Measurements from ENCODE around the gene RAPGEF1. TPM values are rescaled to one million over a fixed set of nuclear protein-coding genes. Genes with fewer than 3 reads are reported as not detected.

Gene RAPGEF1
- total and polyA plus RNA-seq, 2 donors (not counting 1 experiment from before 2014, with no cell fraction given), result 33.3 to 42.8 TPM

GRCh38 chr9:131719262-131719908 is 20.5 kb downstream of the RAPGEF1 start:
- Histone ChIP-seq H3K79me2 (ENCODE audit: control insufficient read depth, insufficient read depth, low read length) (peaks cover 30% of the 10 kb centered on the region), H3K27me3 (ENCODE audit: control insufficient read depth, insufficient read depth, low read length) (no peaks in the 10 kb centered on the region), H4K20me1 (ENCODE audit: control insufficient read depth, extremely low read depth, insufficient read depth, low read length) (no peaks in the 10 kb centered on the region), H2AFZ (ENCODE audit: low read length) (no peak overlapping the region), H3K36me3 (ENCODE audit: control insufficient read depth, insufficient read depth, low read length) (peaks cover 2% of the 10 kb centered on the region), H3K9ac (ENCODE audit: insufficient read depth, low read length) (no peak overlapping the region), H3K4me1 (ENCODE audit: control insufficient read depth, extremely low read depth, insufficient read depth, low read length) (peaks cover 7% of the 10 kb centered on the region), H3K27ac (ENCODE audit: insufficient read depth, low read length) (no peak overlapping the region), H3K4me2 (ENCODE audit: extremely low read depth, insufficient read depth, low read length) (no peak overlapping the region), H3K9me3 (ENCODE audit: control insufficient read depth, insufficient read depth, low read depth, low read length) (no peaks in the 10 kb centered on the region), H3K4me3 (replicated peaks in 1 of 4; ENCODE audit: control extremely low read depth in 1 of 4, insufficient read depth in 1 of 4, low read depth in 3 of 4, low read length in 4 of 4) (no peak overlapping the region)
- TF ChIP-seq CTCF (conservative IDR thresholded peaks at IDR 0.05 in 1 of 2, IDR thresholded peaks at IDR 0.05 in 1 of 2; ENCODE audit: low read depth in 1 of 2, low read length in 2 of 2), result no peak
- TF ChIP-seq EZH2 (IDR thresholded peaks at IDR 0.05; ENCODE audit: low read length, missing control alignments), result no peak
- peak in 1 of 2 donors; percentile 21 for DNase-seq (ENCODE audit: low read depth in 2 of 2)

GRCh38 chr9:131717719-131718460 is 22.0 kb downstream of the RAPGEF1 start:
- Histone ChIP-seq H3K27ac (ENCODE audit: insufficient read depth, low read length) (no peak overlapping the region), H3K36me3 (ENCODE audit: control insufficient read depth, insufficient read depth, low read length) (peaks cover 2% of the 10 kb centered on the region), H3K9me3 (ENCODE audit: control insufficient read depth, insufficient read depth, low read depth, low read length) (no peaks in the 10 kb centered on the region), H3K9ac (ENCODE audit: insufficient read depth, low read length) (no peak overlapping the region), H3K27me3 (ENCODE audit: control insufficient read depth, insufficient read depth, low read length) (no peaks in the 10 kb centered on the region), H3K79me2 (ENCODE audit: control insufficient read depth, insufficient read depth, low read length) (peaks cover 31% of the 10 kb centered on the region), H3K4me1 (ENCODE audit: control insufficient read depth, extremely low read depth, insufficient read depth, low read length) (peaks cover 13% of the 10 kb centered on the region), H3K4me3 (replicated peaks in 1 of 4; ENCODE audit: control extremely low read depth in 1 of 4, insufficient read depth in 1 of 4, low read depth in 3 of 4, low read length in 4 of 4) (no peak overlapping the region), H3K4me2 (ENCODE audit: extremely low read depth, insufficient read depth, low read length) (no peak overlapping the region), H4K20me1 (ENCODE audit: control insufficient read depth, extremely low read depth, insufficient read depth, low read length) (no peaks in the 10 kb centered on the region), H2AFZ (ENCODE audit: low read length) (no peak overlapping the region)
- no peak for TF ChIP-seq CTCF (conservative IDR thresholded peaks at IDR 0.05 in 1 of 2, IDR thresholded peaks at IDR 0.05 in 1 of 2; ENCODE audit: low read depth in 1 of 2, low read length in 2 of 2)
- TF ChIP-seq EZH2 (IDR thresholded peaks at IDR 0.05; ENCODE audit: low read length, missing control alignments), result no peak
- no peak for DNase-seq (ENCODE audit: low read depth in 2 of 2)

GRCh38 chr9:131715906-131716305 is 24.0 kb downstream of the RAPGEF1 start:
- Histone ChIP-seq H3K4me1 (ENCODE audit: control insufficient read depth, extremely low read depth, insufficient read depth, low read length) (peaks cover 13% of the 10 kb centered on the region), H3K27ac (ENCODE audit: insufficient read depth, low read length) (no peak overlapping the region), H4K20me1 (ENCODE audit: control insufficient read depth, extremely low read depth, insufficient read depth, low read length) (no peaks in the 10 kb centered on the region), H3K4me2 (ENCODE audit: extremely low read depth, insufficient read depth, low read length) (no peak overlapping the region), H3K79me2 (ENCODE audit: control insufficient read depth, insufficient read depth, low read length) (peaks cover 35% of the 10 kb centered on the region), H3K27me3 (ENCODE audit: control insufficient read depth, insufficient read depth, low read length) (no peaks in the 10 kb centered on the region), H3K36me3 (ENCODE audit: control insufficient read depth, insufficient read depth, low read length) (peaks cover 2% of the 10 kb centered on the region), H3K4me3 (replicated peaks in 1 of 4; ENCODE audit: control extremely low read depth in 1 of 4, insufficient read depth in 1 of 4, low read depth in 3 of 4, low read length in 4 of 4) (no peak overlapping the region), H3K9ac (ENCODE audit: insufficient read depth, low read length) (no peak overlapping the region), H2AFZ (ENCODE audit: low read length) (no peak overlapping the region), H3K9me3 (ENCODE audit: control insufficient read depth, insufficient read depth, low read depth, low read length) (no peaks in the 10 kb centered on the region)
- peak in 1 of 2 donors; percentile 27 for DNase-seq (ENCODE audit: low read depth in 2 of 2)
- no peak for TF ChIP-seq CTCF (conservative IDR thresholded peaks at IDR 0.05 in 1 of 2, IDR thresholded peaks at IDR 0.05 in 1 of 2; ENCODE audit: low read depth in 1 of 2, low read length in 2 of 2)
- TF ChIP-seq EZH2 (IDR thresholded peaks at IDR 0.05; ENCODE audit: low read length, missing control alignments), result no peak

Measured in fibroblast of lung (primary cell).